DND-41 (cell line): ENCODE results near the gene AP1G2.

Source experiments
- ATAC-seq: fragments of 200-7000 bp; cut with Tn5 transposase; 3 replicates; pipeline ENCODE4 v1.9.1; 2021; ENCODE audit warnings: low read depth; ENCODE audit not compliant: insufficient read depth
- DNase-seq: peaks from one replicate; pipeline ENCODE4 v3.0.0-alpha.2; 2020
- H2AFZ ChIP-seq: 2 replicates; pipeline ENCODE4 v1.6.0; 2012; ENCODE audit warnings: low read depth, low read length
- H3K27ac ChIP-seq: 2 replicates; pipeline ENCODE4 v1.5.1; 2012; ENCODE audit warnings: low read length, inconsistent platforms
- H3K27me3 ChIP-seq: fragments of 200-600 bp; sonication (generic); 2 replicates; pipeline ENCODE4 v1.6.0; 2012; ENCODE audit warnings: low read length, mild to moderate bottlenecking, inconsistent platforms; ENCODE audit not compliant: insufficient read depth, poor library complexity
- H3K36me3 ChIP-seq: 2 replicates; pipeline ENCODE4 v1.5.1; 2012; ENCODE audit warnings: low read length, inconsistent platforms; ENCODE audit not compliant: insufficient read depth
- H3K4me1 ChIP-seq: 2 replicates; pipeline ENCODE4 v1.5.1; 2012; ENCODE audit warnings: mild to moderate bottlenecking, low read length; ENCODE audit not compliant: insufficient read depth
- H3K4me2 ChIP-seq: 2 replicates; pipeline ENCODE4 v1.6.0; 2012; ENCODE audit warnings: mild to moderate bottlenecking, moderate library complexity, low read length, inconsistent platforms; ENCODE audit not compliant: insufficient read depth
- H3K4me3 ChIP-seq, 2 experiments: fragments of 200-600 bp in 1 of 2; shearing (Covaris generic) in 1 of 2; 2 replicates each; pipeline ENCODE4 v1.5.1; 2012 to 2016; ENCODE audit warnings: inconsistent platforms in 2 of 2, low read length in 2 of 2, mild to moderate bottlenecking in 2 of 2, low read depth in 1 of 2, moderate library complexity in 1 of 2
- H3K79me2 ChIP-seq: 2 replicates; pipeline ENCODE4 v1.6.0; 2012; ENCODE audit warnings: low read length, inconsistent platforms; ENCODE audit not compliant: insufficient read depth
- H3K9ac ChIP-seq: 2 replicates; pipeline ENCODE4 v1.6.0; 2012; ENCODE audit warnings: low read depth, mild to moderate bottlenecking, inconsistent platforms, low read length, moderate library complexity
- H3K9me3 ChIP-seq: 2 replicates; pipeline ENCODE4 v1.5.1; 2012; ENCODE audit warnings: low read length, moderate library complexity, mild to moderate bottlenecking, inconsistent platforms; ENCODE audit not compliant: insufficient read depth, severe bottlenecking
- H4K20me1 ChIP-seq: 2 replicates; pipeline ENCODE4 v1.6.0; 2012; ENCODE audit warnings: low read length; ENCODE audit not compliant: insufficient read depth
- CTCF ChIP-seq: IDR thresholded peaks from 2 replicates; pipeline ENCODE4 v1.5.1; 2012; ENCODE audit warnings: borderline replicate concordance, low read length, moderate library complexity, mild to moderate bottlenecking; ENCODE audit not compliant: poor library complexity, severe bottlenecking; ENCODE audit errors: extremely low read depth
- EZH2 ChIP-seq: IDR thresholded peaks from 3 replicates; pipeline ENCODE4 v1.6.1; 2012; ENCODE audit warnings: borderline replicate concordance, low read depth, mild to moderate bottlenecking, moderate library complexity, low read length, inconsistent platforms; ENCODE audit not compliant: severe bottlenecking

Gene AP1G2

GRCh38 chr14:23608454-23608853 is 40.9 kb upstream of the AP1G2 start:
- no peak overlapping the region for H2AFZ ChIP-seq
- no peaks in the 10 kb centered on the region for H3K36me3 ChIP-seq
- H3K4me2 ChIP-seq, result no peak overlapping the region
- ATAC-seq (no peak), DNase-seq (no peak)
- H3K4me1 ChIP-seq, result peaks cover 17% of the 10 kb centered on the region
- no peak overlapping the region for H3K27ac ChIP-seq
- TF ChIP-seq EZH2, result no peak
- TF ChIP-seq CTCF, result no peak
- H3K4me3 ChIP-seq, result no peak overlapping the region
- H4K20me1 ChIP-seq, result no peaks in the 10 kb centered on the region
- H3K27me3 ChIP-seq, result peaks cover 6% of the 10 kb centered on the region
- no peaks in the 10 kb centered on the region for H3K79me2 ChIP-seq
- H3K9me3 ChIP-seq, result peaks cover 3% of the 10 kb centered on the region
- no peak overlapping the region for H3K9ac ChIP-seq

DNA sequence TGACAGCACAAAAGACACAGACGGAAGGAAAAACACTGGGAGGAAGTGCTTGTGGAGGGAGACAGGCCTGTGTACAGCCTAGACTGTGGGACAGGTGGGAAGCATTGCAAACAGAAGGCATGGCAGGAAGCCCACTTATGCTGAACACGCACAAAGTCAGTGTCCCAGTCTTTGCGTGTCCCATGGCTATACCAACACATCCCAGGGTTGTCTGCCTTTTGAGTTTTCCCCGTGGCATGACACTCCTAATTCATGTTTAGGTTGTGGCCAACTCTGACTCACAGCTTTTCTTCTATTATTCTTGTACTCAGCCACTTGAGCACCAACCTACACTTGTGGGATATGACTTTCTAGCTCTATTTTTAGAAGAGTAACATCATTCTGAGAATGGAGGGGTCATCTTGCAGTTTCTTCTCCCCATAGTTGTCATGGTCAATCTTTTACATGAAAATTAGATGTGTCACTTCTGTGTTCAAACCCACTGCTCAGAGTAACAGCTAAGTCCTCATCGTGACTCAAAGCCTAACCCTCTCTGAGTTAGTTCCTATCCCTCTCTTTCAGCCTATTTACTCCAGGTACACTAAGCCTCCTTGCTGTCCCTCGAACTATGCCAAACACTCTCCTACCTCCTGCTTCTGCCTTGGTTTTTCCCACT is 38.5 kb upstream of the AP1G2 start:
- Histone ChIP-seq H3K9ac (no peak overlapping the region), H3K4me3 (no peak overlapping the region), H3K4me1 (peaks cover 15% of the 10 kb centered on the region), H3K27ac (no peak overlapping the region), H3K27me3 (peaks cover 6% of the 10 kb centered on the region), H3K36me3 (no peaks in the 10 kb centered on the region), H3K79me2 (no peaks in the 10 kb centered on the region), H2AFZ (no peak overlapping the region), H3K4me2 (no peak overlapping the region), H3K9me3 (peaks cover 3% of the 10 kb centered on the region), H4K20me1 (no peaks in the 10 kb centered on the region)
- ATAC-seq (no peak), DNase-seq (no peak)
- no peak for TF ChIP-seq EZH2

DNA sequence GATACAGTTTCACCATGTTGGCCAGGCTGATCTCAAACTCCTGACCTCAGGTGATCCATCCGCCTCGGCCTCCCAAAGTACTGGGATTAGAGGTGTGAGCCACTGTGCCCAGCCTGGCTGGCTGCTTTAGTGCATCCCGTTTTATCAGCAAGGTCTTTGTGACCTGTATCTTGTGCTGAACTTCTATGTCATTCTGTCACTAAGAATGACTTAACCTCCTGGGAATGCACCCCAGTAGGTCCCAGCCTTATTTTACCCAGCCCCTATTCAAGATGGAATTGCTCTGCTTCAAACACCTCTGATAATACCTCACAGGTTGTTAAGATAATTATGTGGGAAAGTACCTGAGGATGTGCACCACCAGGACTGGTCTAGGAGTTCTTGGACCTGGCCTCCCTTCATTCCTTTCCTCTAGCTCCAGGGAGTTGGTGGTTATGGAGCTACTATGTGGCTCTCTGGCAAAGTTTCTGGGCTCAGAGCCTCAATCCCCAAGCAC is 37.1 kb upstream of the AP1G2 start:
- H3K4me3 ChIP-seq, result no peak overlapping the region
- peaks cover 2% of the 10 kb centered on the region for H3K4me1 ChIP-seq
- DNase-seq (no peak), ATAC-seq (no peak)
- peaks cover under 1% of the 10 kb centered on the region for H3K9me3 ChIP-seq
- no peaks in the 10 kb centered on the region for H4K20me1 ChIP-seq
- peaks cover 6% of the 10 kb centered on the region for H3K27me3 ChIP-seq
- no peak overlapping the region for H3K9ac ChIP-seq
- H3K4me2 ChIP-seq, result no peak overlapping the region
- no peak overlapping the region for H2AFZ ChIP-seq
- no peak for TF ChIP-seq EZH2
- TF ChIP-seq CTCF, result no peak
- no peaks in the 10 kb centered on the region for H3K79me2 ChIP-seq
- no peak overlapping the region for H3K27ac ChIP-seq
- no peaks in the 10 kb centered on the region for H3K36me3 ChIP-seq

DNA sequence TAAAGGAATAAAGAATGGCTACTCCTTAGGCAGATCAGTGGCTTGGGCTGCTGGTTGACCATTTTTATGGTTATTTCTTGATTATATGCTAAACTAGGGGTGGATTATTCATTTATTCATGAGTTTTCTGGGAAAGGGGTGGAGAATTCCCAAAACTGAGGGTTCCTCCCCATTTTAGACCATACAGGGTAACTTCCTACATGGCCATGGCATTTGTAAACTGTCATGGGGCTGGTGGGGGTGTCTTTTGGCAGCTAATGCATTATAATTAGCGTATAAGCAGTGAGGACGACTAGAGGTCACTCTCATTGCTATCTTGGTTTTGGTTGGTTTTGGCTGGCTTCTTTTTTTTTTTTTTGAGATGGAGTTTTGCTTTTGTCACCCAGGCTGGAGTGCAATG is 36.6 kb upstream of the AP1G2 start:
- Histone ChIP-seq H3K9ac (no peak overlapping the region), H3K79me2 (no peaks in the 10 kb centered on the region), H2AFZ (no peak overlapping the region), H3K9me3 (no peaks in the 10 kb centered on the region), H3K27me3 (peaks cover 6% of the 10 kb centered on the region), H3K4me2 (no peak overlapping the region), H3K27ac (no peak overlapping the region), H4K20me1 (no peaks in the 10 kb centered on the region), H3K4me3 (no peak overlapping the region), H3K4me1 (no peaks in the 10 kb centered on the region), H3K36me3 (no peaks in the 10 kb centered on the region)
- ATAC-seq (no peak), DNase-seq (no peak)
- no peak for TF ChIP-seq EZH2
- no peak for TF ChIP-seq CTCF
